ENCODE data around the gene TM2D1.
"Not testable (repeated sequence)": the region's sequence is repeated elsewhere in the genome, so short reads cannot be mapped to it uniquely, and the experiment has no call there.

TM2D1 gene

DNA sequence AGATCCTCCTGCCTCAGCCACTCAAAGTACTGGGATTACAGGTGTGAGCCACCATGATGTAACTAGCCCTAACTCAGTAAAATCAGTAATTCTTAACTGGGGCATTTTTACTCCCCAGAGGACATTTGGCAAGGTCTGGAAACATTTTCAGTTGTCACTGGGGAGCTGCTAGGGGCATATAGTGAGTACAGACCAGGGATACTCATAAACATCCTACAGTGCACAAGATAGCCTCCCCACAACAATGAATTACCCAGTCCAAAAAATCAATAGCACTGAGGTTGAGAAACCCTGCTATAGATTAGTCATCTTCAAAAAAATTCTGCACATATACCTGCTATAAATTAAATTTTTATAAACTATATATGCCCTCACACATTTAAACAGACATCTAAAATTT is 13.0 kb downstream of the TM2D1 start:
- DNase-seq = no peak

DNA sequence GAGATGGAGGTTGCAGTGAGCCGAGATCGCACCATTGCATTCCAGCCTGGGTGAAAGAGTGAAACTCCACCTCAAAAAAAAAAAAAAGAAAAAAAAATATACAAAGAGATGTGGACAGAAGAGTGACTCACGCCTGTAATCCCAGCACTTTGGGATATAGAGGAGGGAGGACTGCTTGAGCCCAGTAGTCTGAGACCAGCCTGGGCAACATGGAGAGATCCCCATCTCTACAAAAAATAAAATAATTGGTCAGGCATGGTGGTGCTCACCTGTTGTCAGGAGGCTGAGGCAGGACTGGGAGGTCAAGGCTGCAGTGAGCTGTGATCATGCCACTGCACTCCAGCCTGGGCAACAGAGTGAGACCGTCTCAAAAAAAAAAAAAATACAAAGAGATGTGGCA is 13.7 kb downstream of the TM2D1 start:
- not testable (repeated sequence) for DNase-seq

DNA sequence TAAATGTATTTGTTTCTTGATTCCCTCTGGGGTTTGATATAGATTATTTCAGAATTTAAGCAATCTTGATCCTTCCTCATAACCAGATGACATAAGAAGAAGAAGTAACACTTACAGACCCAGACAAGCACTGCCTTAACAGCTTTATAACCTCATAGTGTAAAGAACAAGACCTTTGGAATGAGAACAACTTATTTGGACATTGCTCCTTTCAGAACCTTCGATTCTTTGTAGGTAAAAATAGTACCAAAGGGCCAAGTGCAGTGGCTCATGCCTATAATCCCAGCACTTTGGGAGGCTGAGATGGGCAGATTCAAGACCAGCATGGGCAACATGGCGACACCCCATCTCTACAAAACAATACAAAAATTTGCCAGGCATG is 15.0 kb downstream of the TM2D1 start:
- DNase-seq = no peak

DNA sequence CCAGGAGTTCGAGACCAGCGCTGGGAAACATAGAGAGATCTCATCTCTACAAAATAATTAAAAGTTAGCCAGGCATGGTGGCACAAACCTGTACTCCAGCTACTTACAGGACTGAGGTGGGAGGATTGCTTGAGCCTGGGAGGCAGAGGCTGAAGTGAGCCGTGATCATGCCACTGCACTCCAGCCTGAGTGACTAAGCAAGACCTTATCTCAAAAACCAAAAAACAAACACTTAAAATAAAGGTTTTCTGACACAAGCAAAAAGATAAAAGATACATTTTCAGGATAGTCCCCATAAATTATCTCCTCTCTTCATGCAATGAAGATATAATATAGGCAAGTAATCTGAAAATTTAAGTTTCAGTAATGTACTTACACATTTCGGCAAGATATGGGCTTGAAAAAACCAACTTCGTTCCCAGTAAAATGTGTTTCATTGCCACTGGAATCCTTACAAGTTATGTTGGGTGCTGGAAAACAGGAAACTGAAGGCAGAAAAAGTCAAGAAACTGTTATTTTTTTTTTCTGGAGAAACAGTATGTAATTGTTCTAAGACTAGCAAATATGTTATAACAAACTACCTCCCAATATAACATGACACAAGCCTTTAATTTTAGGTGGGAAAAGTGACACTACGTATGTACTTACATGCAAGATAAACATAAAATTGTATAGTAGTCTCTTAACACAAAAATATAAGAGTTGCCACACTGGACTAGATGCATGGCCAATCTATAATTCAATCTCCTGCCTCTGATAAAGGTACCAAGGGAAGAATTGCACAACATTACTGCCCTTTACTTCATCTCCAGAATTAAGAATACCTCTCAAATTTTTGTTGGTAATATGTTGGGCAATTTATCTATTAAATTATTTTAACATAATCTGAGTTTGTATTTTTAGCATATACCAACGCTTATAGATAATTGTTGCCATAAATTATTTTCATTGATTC is 15.7 kb downstream of the TM2D1 start:
- no peak for DNase-seq

DNA sequence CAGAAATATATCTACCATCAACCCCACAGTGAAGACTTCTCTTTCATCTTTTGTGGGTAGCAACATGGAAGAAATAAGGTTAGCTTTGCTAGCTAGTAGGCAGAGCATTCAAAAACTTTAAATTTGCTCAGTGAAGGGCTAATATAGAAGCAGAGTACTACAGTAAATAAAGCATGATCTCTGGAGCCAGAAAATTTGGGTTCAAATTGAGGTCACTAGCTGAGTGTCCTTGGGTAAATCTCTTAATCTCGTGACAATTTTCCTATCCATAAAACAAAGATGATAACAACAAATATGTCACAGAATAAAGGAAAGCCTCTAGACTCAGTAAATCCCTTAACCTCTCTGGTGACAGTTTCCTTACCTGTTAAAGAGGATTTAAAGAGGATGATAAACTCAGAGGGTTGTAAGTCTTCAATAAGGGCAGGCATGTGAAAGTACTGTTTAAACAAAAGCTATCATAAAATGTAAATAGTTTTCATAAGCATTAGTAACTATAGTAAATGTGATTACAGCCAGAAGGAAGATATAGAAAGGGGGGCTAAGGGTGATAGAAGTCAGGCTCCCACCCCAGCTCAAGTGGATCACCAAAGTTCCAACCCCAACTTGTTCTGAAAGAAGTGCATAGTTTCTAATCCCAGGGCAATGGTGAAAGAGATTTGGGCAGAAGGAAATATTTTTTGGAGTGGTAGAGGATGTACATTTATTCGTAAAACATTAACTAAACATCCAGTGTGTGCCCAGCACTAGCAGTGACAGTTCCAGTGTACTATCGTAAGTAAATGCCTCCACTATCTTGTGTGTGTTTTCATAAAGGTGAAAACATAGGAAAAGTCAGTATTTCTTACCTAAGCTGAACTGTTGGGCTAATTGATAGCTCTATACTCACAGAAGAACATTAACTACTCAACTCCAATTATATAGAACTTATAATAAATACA is 24.8 kb downstream of the TM2D1 start:
- DNase-seq = no peak

GRCh38 chr1:61692155-61692800 is 32.7 kb downstream of the TM2D1 start:
- DNase-seq = no peak

DNA sequence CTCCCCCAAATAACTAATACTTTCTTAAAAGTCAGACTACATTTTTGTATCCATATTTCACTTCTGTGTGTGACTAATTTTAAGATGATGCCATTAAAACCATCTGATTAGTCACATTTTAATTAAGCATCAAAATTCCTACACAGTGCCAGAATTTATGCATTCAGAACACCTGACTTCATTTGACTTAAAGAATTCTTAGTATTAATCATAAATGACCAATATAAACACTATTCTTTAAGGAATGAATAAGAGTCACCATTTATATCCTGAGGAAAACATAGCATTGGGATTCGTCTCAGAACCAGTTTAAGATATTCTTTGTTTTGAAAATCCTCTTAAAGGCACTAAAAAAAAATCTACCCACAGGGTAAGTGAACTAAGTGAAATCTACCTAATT is 37.0 kb downstream of the TM2D1 start:
- DNase-seq = no peak

DNA sequence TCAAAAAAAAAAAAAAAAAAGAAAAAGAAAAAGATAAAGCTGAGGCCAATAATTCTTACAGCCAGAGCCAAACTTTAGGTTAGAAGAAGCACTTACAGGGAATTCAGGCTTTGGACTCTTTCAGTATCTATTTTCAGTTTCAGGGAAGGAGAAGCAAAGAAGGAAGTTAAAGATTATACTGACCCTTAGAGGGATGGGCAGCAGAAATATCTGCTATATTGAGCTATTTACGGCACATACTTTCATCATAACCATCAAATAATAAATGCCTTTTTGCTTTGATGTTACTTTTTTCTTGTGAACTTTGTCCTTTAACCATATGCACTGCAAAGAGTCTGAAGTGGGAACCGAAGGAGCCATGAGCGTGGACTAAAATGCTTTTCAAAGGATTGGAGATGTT is 42.0 kb downstream of the TM2D1 start:
- no peak for DNase-seq

DNA sequence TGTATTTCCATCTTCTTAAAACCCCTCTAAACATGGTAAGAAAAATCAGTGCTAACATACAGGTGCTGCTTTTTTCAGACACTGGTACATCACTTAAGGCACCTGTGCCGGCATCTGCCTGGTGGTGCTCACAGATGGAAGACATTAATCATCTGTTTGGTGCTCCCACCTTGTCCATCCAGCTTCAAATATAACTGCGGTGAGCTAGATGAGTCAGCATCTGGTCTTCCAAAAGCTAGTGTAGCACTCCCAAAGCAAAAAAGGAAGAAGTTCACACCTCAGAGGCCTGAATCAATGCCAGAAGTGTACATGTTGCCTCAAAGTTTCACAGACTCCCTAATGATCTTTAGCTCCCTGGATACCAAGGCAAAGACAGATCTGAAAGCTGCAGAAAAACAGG is 44.4 kb downstream of the TM2D1 start:
- DNase-seq = no peak

DNA sequence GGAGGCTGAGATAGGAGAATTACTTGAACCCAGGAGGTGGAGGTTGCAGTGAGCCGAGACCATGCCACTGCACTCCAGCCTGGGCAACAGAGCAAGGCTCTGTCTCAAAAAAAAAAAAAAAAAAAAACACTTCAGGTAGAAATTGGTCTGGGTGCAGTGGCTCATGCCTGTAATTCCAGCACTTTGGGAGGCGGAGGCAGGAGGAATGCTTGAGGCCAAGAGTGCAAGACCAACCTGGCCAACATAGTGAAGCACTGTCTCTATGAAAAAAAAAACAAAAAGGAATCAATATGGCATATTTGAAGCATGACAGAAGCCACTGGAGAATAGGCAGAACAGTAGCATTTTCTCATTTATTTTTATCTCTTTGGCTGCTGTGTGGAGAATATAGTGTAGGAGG is 48.1 kb downstream of the TM2D1 start:
- DNase-seq = not testable (repeated sequence)

DNA sequence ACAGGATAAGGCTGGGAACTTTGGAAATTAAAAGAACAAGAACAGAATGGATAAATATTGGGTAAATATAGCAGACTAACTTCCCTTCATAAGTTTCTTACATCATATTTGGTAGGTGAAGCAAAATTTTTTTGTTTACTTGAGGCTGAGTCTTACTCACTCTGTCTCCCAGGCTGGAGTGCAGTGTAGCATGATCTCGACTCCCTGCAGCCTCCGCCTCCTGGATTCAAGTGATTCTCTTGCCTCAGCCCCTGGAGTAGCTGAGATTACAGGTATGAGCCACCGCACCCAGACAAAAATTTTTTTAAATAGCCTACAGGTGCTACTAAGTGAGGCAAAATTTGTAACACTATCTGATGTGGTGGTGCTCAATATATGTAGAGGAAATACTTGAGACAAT is 50.7 kb downstream of the TM2D1 start:
- DNase-seq = no peak

DNA sequence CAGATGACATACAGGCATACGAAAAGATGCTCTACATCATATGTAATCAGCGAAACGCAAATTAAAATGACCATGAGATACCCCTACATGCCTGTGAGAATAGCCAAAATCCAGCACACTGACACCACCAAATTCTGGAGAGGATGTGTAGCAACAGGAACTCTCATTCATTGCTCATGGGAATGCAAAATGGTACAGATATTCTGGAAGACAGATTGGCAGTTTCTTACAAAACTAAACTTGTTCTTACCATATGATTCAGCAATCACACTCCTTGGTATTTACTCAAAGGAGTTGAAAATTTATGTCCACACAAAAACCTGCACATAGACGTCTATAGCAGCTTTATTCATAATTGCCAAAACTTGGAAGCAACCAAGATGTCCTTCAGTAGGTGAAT is 52.6 kb downstream of the TM2D1 start:
- no peak for DNase-seq

- DNase-seq = no peak
Measured at GRCh38 chr1:61670445-61670844, 54.5 kb downstream of the TM2D1 start.

DNA sequence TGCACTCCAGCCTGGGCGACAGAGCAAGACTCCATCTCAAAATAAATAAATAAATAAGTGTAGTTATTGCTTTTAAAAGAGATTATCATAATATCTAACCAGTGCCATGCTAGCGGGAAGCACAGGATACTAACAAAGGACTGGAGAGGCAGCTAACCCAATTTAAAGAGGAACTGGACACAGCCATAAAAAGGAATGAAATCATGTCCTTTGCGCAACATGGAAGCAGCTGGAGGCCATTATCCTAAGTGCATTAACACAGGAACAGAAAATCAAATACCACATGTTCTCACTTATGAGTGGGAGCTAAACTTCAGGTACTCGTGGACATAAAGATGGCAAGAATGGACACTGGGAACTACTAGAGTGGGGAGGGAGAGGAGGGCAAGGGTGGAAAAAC is 54.9 kb downstream of the TM2D1 start:
- no peak for DNase-seq

- DNase-seq = no peak
Measured at GRCh38 chr1:61659061-61659460, 65.9 kb downstream of the TM2D1 start.

- no peak for DNase-seq
Measured at GRCh38 chr1:61655453-61655852, 69.5 kb downstream of the TM2D1 start.

GRCh38 chr1:61654067-61654466 is 70.9 kb downstream of the TM2D1 start:
- no peak for DNase-seq

DNA sequence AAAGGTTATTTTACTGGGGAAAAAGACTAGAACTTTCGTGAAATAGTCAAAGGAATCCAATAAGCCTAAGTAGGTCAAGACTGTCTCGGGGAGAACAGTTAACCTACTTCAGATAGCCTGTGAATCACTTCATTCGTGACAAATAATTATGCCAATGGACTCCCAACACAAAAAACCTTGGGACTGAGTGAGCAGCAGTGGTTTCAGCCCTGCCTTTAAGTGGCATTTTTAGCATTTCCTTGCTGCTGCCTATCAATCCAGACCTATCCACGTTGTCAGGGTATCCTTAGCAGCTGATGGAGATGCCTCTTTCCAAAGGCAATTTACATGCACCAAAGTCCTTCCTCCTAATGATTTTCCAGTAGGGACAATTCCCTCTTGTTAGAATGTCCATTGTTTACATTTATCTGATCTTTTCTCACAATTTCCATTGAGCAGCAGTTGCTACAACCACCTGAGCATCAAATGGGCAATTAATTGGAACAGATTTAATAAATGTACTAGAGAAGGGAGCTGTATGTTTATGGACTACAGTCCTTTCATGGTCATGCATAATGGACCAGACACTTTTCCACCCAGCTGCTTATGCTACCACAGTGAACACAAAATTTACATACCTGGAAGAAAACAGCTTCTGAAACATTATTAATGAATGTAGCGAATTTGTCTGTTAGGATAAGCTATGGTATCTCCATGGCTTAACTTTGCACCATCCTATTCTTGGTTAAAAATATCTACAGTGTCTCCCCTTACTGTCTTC is 75.8 kb downstream of the TM2D1 start:
- no peak for DNase-seq

DNA sequence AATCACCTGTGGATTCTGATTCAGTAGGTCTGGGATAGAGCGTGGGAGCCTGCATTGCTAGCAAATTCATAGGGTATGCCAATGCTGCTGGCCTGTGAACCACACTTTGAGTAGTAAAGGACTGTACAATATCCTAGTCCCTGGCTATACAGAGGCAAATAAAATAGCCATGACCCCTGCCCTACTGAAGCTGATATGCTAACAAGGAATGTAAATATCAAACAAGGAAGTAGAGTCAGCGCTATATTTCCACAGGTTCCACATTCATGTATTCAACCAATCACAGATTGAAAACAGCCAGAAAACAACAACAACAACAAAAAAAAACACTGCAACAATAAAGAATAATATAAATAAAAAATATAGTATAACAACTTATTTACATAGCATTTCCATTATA is 77.8 kb downstream of the TM2D1 start:
- DNase-seq = no peak

- no peak for DNase-seq
Measured at GRCh38 chr1:61645476-61645875, 79.5 kb downstream of the TM2D1 start.

- DNase-seq = no peak
Measured at GRCh38 chr1:61644303-61644702, 80.6 kb downstream of the TM2D1 start.

DNA sequence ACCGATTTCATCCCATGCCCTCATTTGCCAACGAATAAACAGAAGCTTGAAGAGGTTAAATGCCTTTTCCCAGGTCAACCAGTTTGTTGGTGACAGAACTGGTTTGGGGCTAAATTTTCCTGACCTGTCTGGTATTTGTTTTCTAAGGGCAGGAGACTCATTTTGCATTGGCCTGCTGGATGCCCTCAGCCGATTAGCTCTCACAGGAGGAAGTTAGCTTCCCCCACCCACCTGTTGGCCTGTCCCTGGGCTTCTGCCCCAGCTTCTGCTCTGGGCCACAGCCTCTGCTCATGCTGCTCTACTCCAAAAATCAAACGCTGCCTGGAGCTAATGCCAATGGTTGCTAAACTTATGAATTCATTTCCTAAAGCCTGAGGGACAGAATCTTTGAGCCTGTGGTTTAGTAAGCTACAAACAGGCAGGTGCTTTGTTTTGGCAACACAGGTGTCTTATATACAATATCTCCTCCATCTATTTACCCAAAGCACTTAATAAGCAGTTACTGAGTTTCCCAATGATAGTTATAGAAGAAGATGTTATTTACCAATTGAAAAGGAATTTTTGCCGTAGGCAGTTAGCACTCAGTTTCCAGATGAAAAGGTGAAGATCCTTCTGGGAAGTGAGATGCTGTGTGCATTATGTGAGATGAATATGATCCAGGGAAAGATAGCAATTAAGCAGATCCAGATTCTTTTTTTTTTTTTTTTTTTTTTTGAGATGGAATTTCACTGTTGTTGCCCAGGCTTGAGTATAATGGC is 82.3 kb downstream of the TM2D1 start:
- no peak for DNase-seq
